Islet precursor cell (in vitro differentiated cells): ENCODE data around the gene DCST1.

Source experiments
- DNase-seq: peaks from one replicate; pipeline ENCODE4 v3.0.0-alpha.2; 2018

DCST1 gene

DNA sequence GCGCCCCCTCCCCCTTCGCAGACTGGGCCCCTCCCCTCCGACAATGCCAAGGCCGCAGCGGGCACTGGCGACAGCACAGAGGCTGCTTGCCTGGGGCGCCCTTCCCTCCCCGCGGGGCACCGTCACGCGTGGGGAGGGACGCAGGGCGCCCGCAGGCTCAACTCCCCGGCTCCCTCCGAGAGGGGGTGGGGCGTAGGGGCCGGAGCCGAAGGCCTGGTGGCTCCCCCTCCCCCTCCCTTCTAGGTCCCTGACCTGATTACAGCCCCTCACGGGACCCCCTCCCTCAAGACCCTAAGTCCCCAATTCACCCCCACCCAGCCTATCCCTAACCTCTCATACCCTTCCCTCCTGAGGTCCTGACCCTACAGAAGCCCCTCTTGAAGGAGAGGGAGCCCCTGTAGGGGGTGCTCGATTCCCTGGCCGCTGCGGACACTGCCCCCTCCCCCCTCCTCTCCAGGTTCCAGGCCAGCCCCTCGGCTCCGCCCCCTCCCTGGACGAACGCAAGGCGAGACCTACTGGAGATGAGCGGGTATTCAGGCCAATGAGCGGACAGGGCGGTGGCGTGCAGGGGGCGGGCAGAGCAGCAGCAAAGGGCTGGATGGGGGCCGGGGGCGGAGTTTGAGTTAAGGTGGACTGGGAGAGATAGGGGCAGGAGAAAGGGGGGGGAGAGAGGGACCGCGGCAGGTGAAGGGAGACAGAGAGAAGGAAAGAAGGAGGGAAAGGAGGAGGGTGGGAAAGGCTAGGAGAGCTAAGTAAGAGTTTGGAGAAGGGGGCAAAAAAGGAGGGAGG is 31.8 kb upstream of the DCST1 start:
- peak; percentile 100 for DNase-seq

DNA sequence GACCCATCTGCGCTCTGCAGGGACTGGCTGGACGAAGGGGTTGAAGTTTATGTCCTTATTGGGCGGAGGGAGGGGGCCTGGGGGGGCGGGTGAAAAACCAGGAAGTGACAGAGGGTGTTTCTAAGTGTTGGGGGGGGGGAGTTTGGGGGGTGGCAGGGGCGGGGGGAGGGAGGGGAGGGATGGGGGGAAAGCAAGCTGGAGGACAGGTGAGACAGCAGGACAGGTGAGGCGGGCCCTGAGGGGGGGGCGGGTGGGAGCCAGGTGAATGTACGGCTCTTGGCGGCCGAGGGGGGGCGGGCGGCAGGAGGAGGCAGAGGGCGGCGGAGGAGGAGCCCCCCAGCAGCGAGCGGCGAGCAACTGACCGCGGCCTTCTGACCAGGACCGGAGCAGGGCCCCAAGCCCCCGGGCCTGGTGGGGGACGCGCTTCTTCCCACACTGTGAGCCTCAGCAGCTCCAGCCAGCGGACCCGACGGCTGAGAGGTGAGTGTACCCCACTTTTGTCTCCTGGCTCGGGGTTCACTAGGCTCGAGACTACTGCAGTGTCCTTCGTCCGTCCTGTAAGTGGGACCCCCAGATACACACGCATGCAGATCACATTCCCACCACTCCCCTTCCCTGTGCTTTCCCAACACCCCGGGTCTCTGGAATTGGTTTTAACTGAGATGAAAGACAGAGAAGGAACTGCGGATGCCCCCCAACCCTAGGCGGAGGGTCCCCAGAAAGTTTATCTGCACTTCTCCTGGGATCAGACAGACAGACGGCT is 31.0 kb upstream of the DCST1 start, which contains the start of gene ZBTB7B:
Gene ZBTB7B, plus strand, starts transcription at position 339 of the 763 bp plus-strand sequence. CDS start 11,859 bp downstream, outside the sequence.
- DNase-seq: peak; percentile 72

DNA sequence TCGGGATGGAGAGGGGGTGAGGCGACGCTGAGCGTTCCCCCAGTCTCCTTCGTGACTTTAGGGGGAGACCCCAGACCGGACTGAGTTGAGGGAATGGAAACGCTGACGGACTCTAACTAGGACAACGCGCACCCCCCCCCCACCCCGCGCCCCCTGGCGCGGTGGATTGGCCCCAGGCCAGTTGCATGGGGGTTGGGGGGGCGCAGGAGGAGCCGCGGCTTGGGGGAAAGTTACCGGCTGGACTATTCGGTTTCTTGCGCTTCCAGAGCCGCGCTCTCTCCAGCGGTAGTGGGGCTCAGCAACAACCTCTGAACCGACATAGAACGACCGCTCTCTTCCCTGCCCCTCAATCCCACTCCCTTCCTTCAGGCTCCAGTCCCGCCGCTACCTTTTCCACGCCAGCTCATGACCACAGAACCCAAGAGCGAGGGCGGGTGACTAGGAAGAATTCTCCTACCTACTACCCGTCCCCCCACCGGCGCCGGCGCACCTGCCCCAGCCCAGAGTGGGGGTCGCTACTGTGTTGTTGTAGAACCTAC is 30.3 kb upstream of the DCST1 start:
- peak; percentile 72 for DNase-seq

DNA sequence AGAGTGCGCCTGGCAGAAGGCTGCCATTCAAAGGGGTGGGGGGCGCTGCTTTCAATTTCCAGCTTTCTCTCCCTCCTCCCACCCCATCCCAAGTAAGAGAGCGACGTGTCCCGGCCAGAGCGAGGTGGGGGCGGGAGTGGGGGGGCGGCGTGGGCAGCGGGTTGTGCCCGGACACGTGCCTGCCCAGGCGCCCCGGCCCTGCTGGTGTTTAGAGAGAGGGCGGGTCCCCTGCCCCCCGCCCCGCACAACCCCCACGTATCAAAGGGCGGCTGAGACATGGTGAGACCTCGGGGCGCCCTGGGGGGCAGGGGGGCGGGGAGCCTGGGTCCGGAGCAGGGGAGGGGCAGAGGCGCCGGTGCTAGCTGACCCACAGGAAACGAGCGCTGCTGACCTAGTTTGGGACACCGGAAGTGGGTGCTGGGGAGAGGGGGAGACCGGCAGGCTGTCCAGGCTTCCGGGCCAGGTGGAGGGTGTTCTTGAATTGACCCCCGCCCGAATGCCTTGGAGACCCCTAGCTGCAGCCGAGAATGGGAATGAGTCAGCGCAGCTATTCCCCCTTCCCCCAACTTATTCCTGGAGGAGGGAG is 29.8 kb upstream of the DCST1 start:
- DNase-seq: peak; percentile 69

DNA sequence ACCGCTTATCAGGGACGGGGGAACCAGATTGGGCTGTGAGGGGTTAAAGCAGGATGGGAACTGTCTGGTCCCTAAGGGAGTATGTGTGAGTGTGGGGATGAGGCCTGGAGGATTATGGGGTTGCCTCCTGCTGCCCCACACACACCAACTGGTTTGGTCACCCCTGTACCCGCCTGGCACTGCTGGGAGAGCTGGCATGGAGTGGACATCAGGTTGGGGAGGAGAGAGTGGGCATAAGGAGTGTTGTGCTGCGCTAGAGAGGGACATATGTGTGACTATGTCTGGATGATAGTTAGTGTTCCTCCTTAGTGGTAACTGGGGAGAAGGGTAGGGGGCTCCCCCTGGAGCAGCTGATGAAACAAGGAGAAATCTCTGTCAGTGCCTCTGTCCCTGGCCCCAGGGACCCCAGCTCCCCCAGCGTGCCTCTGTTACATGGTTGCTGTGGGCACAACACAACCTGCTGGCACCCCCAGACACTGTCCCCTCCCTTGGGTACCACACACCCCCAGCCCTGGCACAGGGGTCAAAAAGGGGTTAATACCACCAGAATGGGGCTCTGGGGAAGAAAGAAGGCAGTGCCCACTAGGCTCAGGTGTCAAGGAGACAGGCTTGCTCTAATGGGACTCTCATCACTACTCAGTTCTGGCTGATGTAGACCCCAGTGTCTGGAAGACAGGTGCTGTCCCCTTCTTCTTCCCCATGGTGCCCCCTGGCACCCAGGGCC is 29.1 kb upstream of the DCST1 start:
- no peak for DNase-seq

DNA sequence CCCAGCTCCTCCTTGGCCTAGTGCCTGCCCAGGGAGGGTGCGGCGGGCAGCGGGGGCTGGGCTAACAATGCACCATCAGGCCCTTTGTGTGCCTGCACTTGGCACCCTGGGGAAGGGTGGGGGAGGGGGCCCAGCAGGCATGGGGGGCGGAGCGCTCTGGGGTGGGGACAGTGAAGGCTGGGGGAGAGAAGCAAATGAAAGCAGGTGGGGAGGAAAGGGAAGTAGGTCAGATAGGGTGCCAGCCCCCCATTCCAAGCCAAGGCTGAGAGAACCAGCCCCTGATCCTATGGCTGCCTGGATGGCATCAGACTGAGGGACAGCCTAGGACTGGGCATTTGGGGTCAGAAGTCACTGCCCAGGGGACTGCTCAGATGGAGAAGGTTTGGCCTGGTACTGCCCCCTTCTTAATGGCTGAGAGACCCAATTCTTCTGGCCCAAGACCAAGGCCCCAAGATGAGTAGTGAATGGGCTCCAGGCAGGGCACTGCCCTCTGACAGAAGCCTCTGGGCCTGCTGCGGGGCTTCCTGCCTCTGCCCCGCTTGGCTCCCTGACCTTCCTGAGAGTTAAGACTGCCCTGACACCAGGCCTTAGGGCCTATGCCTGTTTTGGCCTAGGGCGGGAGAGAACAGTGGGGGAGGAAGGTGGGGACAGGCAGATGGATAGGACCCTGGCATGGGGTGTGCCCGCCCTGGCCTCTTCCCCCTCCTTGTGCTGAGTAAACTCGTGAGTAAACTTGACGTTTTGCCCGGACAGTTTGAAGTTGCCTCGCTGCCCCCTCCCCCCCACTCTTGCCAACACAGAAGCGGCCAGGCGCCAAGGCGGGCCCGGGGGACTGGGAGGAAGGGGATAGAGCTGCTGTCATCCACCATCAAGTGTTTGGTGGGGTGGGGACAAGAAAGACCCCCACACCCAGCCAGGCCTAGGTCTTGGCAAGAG is 28.3 kb upstream of the DCST1 start:
- DNase-seq: no peak

DNA sequence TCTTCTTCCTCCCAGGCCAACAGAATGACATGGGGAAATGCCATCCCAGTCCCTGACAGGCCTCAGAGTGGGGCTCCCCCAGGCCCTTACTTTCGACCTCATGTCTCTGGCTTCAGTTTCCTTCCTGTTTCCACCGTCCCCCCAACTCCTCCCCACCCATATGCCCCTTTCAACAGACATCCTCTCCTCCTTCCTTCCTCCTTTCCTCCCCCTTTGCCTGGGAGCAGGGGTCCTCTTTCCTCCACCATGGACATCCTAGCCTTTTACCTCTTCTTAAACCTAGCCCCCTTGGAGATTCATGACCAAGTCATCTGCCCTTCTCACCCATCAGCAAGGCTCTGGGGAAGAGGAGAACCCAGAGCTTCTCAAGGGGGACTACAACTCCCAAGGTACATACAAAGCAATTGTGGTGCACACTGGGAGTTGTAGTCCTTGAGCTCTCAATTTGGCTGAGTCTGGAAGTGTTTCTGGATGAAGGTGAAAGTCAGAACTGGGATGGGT is 27.0 kb upstream of the DCST1 start:
- DNase-seq: no peak

DNA sequence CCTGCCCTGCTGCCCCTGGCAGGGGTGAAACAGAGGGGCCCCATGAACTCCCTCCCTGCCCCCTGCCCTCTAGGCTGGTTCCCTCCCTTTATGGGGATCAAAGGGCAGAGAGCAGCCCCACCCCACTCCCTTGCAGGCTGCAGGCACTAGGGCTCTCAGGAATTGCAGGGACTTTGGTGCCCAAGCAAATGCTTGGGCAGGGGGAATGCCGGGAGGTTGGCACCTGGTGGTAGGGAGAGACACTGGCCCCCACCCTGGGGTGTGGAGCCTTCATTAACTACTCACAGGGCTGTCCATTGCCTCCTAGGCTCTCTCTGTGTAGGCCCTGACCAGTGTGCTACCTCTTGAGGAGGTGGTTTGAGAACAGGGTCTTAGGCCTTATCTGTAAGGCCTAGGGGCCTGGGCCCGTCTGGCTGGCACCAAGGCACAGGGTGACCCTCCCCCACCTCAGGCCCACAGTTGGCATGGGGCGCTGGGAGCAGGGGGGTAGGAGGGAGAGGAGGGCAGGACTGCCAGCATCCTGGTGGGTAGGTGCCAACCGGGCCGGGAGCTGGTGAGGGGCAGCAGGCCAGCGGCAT is 26.3 kb upstream of the DCST1 start:
- DNase-seq: no peak

DNA sequence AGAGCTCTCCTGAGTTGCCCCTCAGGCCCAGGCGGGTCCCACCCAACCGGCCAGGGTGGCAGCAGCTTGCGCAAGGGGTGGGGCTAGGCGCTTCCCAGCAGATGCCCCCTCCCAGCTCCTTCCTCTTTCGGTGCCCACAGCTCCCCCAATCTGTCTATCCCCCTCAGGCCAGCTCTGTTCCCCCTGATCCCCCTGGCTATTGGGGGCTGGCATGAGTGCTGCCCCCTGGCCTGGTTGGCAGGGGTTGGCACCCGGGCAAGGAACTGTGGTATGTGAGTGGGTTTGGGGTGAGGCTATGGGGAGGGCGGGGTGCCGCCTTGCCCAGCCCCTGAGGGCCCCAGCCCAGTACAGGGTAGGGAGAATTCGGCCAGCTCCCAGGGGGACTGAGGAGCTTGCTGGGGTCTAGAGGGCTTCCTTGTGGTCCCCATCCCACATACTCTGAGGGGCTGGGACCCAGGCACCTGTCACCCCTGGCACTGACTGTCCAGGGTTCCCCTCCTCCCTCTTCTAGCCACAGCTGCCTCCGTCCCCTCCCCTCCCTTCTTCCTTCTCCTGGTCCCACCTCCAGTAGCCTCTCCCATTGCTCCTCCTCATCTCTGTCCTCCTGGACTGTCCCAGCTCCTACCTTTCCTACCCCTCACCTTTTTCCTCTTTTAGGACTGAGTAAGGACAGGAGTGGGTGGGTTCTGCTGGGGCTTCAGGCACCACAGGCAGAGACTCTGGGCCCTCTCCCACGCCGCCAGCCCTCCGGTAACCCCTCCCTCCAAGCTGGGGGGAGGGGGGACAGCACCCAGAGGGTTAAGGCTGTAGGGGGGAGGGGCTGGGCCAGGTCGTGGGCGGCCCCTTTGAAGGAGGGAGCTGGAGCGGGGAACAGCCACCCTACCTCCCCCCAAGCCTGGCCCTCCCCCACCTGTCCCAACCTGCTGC is 25.3 kb upstream of the DCST1 start:
- DNase-seq: no peak

DNA sequence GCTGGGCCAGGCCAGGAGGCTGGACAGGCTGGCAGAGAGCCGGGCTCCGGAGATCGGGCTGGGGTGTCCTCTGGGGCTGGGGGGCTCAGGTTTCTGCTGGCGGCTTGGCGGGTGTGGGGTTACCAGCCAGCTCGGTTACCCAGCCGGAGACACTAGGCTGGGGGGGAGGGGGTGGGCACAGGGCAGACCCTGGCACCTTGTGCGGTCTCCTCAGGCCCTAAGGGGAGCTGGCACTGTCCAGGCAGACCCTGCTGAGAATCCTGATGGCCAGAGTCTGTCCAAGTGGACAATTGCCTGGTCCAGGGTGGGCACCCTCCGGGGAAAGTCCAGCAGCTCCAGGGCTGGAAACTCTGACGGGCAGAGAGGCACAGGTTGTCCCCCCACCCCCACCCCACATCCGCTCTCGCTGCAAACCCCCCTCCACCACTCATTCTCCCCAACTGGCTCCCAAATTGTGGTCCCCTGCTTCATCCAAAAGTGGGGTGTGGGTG is 24.4 kb upstream of the DCST1 start:
- DNase-seq: no peak

DNA sequence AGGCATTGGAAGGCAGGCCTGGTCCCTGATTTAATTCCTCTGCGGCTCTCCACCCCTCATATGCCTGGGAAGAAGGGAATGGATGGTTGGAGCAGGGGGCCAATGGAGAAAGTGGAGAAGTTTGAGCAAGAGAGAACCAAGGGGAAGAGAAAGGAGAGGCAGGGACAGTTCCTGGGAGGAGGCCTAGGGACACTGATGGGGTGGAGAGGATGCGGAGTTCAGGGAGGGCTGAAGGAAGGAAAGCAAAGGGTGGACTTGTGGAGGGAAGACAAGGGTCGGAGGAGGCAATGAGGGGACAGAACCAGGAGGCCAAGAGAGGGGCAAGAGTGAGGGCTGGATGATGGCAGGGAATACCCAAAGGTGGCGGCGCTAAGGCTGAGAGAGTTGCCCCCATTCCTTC is 23.9 kb upstream of the DCST1 start:
- DNase-seq: no peak

DNA sequence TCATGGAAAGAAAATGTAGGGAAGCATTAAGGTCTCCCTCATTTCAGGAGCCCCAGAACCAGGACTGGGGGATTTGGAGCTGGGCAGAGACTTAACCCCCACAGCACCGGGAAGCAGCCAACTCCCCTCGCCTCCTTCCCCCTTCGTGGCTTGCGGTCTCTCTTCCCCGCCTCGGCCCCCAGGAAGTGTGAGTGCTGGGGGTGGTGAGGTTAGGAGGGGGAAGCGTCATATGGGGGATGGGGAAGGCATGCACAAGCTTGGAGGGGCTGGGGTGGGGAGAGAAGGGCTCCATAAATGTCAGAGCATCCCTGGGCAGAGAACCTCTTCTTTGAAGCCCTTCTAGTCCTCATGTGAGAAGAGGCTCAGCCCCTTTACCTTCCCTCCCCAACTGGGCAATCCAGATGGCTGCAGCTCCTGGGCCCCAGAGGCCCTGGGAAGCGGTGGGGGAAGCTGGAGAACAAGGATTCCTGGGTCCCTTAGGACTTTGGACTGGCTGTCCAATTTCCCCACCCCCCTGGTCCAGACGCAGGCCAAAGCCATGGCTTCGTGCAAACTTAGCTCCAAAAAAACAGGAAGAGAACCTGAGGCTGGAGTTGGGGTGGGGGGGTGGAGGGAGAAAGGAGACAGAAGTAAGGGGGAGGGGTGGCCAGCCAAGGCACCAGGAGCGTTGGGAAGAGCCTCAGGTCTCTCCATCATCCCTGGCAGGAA is 23.3 kb upstream of the DCST1 start:
- no peak for DNase-seq

DNA sequence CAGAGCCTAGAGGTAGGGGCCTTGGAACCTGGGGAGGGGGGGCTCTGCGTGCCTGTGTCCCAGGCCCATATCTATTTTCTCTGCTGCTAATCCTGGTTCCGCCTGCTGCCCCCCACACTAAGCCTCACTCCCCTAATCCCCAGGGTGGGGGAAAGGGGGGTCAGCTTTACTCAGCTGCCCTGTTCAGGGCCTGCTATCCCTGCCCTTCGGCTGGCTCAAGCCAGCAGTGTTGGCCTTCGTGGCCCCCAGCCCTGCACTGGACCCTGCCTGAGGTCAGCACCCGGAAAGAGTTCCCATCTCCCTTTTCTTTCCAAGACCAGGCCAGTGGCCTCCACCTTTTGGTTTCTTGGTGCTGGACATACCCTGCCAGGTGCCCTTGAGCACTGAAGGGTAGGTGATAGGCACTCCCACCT is 22.6 kb upstream of the DCST1 start:
- no peak for DNase-seq

DNA sequence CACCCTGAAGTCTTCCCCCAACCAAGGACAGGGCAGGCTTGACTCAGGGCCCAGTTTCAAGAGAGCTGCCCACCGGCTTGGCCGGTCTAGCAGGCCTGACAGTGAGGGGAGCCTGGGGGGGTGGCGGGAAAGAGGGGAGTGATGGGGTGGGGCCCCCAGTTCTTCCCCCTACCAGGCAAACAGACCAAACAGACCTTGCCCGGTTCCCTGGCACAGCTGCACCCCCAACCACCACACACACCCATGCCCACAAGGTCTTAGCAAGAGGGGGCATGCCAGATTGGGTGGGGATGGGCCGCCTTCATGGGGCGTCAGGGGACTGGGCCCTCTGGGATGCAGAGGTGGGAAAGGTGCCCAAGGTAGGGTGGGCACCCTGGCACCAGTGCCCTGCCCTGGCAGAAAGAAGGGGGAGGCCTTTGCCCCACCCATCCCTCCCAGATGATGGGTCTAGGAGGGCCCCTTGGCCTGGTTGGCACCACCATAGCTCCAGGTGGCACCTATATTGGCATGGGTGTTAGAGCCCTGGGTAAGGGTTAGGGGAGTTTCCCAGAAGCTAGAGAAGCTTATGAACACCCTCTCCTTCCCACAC is 22.1 kb upstream of the DCST1 start:
- no peak for DNase-seq

DNA sequence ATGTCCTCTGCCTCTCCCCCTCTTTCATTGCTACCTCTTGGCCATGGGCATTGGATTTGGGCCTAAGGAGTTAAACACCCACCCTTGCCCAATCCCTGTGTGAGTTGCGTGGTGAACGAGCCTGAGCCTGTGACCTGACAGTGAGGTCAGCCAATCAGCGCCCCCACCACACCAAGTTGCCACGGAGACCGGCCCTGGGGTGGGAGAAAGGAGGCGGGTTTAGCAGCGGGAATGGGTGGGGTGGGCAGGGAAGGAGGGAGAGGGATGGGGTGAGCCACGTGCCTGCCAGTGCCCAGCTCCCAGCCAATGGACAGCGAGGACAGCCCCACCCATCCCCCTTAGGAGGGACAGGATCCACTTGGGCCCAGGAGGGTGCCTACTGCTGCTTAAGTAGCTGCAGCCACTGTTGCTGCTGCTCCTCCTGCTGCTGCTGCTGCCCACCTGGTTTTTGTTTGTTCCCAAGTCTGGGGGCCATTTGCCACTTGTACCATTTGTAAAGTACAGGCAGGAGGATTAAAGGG is 21.5 kb upstream of the DCST1 start:
- DNase-seq: peak; percentile 79

DNA sequence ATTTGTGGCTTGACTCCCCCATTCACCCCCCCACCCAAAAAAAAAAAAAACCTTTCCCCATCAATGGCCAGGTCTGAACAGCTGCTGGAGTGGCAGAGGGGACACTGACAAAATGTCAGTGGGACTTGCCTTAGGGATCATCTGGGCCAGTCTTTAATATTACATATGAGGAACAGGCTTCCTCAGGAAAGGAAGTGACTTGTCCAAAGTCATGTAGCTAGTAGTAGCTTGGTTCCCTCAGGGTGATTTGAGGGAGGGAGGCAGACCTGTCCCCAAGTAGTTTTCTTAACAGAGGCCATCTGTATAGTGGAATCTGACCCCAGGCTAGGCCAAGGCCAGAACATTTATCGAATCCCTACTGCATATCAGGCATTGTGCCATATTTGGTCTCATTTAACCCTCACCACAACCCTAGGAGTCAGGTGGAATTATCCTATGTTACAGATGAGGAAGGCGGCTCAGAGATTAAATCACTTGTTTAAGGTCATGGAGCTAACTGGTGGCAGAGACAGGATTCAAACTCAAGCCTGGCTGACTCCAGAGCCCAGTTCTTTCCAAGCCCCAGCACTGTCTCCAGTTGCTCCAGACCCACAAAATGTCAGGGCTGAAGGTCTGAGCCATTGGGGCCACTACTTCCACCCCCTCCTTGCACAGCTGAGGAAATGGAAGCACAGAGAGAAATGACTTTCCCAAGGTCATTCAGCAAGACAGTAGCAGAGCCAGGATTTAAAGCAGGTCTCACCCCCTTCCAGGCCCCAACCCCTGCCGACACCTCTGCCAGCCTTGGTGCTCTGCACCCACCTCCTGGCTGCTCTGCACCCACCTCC is 20.6 kb upstream of the DCST1 start:
- no peak for DNase-seq

DNA sequence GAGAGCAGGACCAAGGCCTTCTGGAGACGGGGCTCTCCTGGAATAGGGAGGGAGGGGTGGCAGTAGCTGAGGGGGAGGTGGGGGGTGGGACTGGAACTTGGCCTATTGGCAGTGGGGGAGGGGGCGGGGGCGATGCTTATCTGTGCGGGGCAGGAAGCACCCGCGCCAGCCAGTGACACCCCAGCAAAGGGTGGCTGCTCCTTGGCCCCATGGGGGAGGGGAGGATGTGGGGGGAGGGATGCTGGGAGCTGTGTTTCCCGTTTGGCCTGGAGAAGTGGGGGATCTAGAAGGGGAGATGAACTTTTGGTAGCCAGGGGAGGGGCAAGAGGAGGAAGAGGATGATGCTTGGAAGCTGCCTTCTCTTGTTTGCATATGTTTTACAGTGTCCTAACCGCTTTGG is 20.0 kb upstream of the DCST1 start:
- no peak for DNase-seq
